Prostate gland (tissue), 2 donors: Measurements from ENCODE around the gene SCFD2.

ENCODE experiments used
- POLR2A ChIP-seq: fragments of 450-650 bp; IDR thresholded peaks from one replicate; pipeline ENCODE4 v1.6.1; 2016; ENCODE audit warnings: antibody characterized with exemption, mild to moderate bottlenecking
- POLR2AphosphoS5 ChIP-seq: sonication (generic); formaldehyde crosslinking; IDR thresholded peaks from one replicate; pipeline ENCODE4 v1.6.1; 2017; ENCODE audit warnings: antibody characterized with exemption
- TF ChIP-seq, protein P1 (sequence below), 4 experiments: fragments of 200-600 bp in 2 of 4; fragments of 450-650 bp in 2 of 4; sonication (generic) in 2 of 4; IDR thresholded peaks; 1 replicate in 3 of 4; 2 replicates in 1 of 4; pipeline ENCODE4 v1.5.1; 2016 to 2019; ENCODE audit warnings: antibody characterized with exemption in 4 of 4, mild to moderate bottlenecking in 2 of 4, moderate library complexity in 2 of 4

DNA sequence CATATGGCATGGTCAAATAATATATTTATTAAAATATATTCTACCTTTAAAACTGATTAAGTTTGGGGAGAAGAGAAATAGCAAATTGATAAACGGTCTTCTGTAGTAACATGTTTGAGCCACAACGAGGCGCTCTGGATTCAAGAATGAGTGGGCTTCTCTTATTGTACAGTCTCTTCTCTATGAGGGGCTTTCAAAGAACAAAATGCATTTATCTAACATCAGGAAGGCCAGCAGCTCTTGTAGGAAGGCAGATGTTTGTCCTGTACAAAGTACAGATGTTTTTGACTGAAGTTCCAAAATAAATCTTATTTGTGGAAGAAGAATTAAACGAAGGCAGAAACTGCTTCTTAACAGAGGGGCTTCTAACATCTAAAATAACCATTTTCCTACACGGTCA lies 350.2 kb downstream of the SCFD2 start:
- TF ChIP-seq, protein P1, sequence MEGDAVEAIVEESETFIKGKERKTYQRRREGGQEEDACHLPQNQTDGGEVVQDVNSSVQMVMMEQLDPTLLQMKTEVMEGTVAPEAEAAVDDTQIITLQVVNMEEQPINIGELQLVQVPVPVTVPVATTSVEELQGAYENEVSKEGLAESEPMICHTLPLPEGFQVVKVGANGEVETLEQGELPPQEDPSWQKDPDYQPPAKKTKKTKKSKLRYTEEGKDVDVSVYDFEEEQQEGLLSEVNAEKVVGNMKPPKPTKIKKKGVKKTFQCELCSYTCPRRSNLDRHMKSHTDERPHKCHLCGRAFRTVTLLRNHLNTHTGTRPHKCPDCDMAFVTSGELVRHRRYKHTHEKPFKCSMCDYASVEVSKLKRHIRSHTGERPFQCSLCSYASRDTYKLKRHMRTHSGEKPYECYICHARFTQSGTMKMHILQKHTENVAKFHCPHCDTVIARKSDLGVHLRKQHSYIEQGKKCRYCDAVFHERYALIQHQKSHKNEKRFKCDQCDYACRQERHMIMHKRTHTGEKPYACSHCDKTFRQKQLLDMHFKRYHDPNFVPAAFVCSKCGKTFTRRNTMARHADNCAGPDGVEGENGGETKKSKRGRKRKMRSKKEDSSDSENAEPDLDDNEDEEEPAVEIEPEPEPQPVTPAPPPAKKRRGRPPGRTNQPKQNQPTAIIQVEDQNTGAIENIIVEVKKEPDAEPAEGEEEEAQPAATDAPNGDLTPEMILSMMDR (IDR thresholded peaks at IDR 0.05): peak in 3 of 4 experiments; percentile 11 to 24 (median 15)
- TF ChIP-seq POLR2A (no peak), POLR2AphosphoS5 (no peak)
